ENCODE results near the gene CLASP1.

DNA sequence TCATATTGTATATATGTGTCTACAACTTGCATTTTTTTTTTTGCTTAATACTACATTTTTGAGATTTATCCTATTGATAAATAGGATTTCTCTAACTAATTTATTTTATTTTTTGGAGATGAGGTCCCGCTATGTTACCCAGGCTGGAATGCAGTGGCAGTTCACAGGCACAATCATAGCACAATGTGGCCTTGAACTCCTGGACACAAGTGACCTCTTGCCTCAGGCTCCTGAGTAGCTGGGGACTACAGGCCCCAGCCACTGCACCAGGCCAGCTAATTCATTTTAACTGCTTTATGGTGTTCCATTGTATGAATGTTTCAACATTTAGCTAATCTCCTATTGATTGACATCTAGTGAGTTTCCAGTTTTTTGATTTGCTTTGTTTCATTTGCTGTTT, 16.8 kb upstream of the CLASP1 start:
- TF ChIP-seq, protein P1, sequence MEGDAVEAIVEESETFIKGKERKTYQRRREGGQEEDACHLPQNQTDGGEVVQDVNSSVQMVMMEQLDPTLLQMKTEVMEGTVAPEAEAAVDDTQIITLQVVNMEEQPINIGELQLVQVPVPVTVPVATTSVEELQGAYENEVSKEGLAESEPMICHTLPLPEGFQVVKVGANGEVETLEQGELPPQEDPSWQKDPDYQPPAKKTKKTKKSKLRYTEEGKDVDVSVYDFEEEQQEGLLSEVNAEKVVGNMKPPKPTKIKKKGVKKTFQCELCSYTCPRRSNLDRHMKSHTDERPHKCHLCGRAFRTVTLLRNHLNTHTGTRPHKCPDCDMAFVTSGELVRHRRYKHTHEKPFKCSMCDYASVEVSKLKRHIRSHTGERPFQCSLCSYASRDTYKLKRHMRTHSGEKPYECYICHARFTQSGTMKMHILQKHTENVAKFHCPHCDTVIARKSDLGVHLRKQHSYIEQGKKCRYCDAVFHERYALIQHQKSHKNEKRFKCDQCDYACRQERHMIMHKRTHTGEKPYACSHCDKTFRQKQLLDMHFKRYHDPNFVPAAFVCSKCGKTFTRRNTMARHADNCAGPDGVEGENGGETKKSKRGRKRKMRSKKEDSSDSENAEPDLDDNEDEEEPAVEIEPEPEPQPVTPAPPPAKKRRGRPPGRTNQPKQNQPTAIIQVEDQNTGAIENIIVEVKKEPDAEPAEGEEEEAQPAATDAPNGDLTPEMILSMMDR (IDR thresholded peaks at IDR 0.05) = no peak
- TF ChIP-seq POLR2A (IDR thresholded peaks at IDR 0.05) (no peak), POLR2AphosphoS5 (IDR thresholded peaks at IDR 0.05) (no peak)

Measured in stomach (tissue), 4 donors.